ENCODE measurements around the gene SERGEF.

The SERGEF gene

GRCh38 chr11:17779861-17780594 lies 232.8 kb downstream of the SERGEF start:
- DNase-seq (ENCODE audit: low read depth), result no peak

DNA sequence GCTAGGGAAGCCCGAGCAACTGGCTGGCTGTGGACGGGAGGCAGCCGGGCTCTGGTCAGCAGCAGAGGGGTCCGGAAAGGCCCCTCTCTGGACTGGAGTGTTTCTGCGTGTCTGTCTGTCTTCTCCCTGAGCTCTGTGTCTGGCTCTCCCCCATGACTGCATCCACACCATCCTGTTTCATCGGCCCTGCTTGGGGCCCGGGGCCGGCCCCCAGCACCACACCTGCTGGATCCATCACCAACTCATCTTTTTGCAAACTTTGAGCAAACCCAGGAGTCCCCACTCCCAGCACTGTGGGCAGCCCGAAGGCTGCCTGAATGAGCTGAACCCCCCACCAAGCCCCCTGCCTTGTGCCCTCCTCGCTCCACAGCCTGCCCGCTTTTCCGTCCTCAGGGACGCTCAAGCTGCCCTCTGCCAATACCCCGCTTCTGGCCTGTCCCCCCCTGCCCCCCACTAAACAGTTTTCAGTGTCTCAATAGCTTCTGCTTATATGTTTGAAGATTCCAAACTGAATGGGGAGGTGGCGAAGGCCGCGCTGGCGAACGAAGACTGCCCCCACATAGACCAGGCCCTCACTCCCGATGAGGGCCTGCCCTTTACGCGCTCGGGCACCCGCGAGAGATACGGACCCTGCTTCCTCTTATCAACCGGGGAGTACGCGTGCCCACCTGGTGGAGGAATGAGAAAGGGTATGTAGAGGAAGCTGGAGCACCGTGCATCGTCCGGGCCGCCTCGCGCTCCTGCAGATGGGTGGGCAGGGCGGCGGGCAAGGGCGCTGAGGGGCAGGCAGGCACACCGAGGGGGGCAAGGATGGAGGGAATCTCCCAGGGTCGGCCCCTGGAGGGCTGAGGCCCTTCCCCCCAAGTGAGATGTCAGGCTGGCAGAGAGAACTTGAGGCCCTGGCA lies 233.6 kb downstream of the SERGEF start:
- TF ChIP-seq CTCF (conservative IDR thresholded peaks at IDR 0.05; ENCODE audit: low read length), result no peak
- H3K4me3 ChIP-seq (ENCODE audit: low read length), result no peak overlapping the region
- no peak for DNase-seq (ENCODE audit: low read depth)

More at GRCh38 chr11:17779861-17780594, 232.8 kb downstream of the SERGEF start:
- no peak for TF ChIP-seq CTCF (conservative IDR thresholded peaks at IDR 0.05; ENCODE audit: low read length)
- no peak overlapping the region for H3K4me3 ChIP-seq (ENCODE audit: low read length)

DNA sequence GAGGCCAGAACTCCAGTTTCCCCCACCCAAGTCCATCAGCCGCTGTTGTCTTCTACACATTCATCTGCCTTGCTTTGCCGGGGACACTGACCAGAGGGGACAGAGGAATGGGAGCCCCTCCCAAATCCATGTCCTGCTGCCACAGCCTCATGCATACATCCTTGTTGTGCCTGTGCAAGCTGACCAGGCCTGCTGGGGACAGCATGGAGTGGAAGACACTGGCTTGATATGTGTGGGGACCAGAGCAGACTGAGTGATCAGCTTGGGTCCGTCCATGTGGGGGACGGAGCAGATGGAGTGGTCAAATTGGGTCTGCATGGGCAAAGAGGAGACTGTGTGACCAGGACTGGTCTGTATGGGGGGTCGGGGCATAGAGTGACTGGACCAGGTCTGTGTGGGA lies 234.5 kb downstream of the SERGEF start:
- TF ChIP-seq CTCF (conservative IDR thresholded peaks at IDR 0.05; ENCODE audit: low read length), result no peak
- no peak for DNase-seq (ENCODE audit: low read depth)
- no peak overlapping the region for H3K4me3 ChIP-seq (ENCODE audit: low read length)

- DNase-seq (ENCODE audit: low read depth), result no peak
- H3K4me3 ChIP-seq (ENCODE audit: low read length), result no peak overlapping the region
- TF ChIP-seq CTCF (conservative IDR thresholded peaks at IDR 0.05; ENCODE audit: low read length), result no peak
Measured at GRCh38 chr11:17777738-17778091, 235.1 kb downstream of the SERGEF start.

DNA sequence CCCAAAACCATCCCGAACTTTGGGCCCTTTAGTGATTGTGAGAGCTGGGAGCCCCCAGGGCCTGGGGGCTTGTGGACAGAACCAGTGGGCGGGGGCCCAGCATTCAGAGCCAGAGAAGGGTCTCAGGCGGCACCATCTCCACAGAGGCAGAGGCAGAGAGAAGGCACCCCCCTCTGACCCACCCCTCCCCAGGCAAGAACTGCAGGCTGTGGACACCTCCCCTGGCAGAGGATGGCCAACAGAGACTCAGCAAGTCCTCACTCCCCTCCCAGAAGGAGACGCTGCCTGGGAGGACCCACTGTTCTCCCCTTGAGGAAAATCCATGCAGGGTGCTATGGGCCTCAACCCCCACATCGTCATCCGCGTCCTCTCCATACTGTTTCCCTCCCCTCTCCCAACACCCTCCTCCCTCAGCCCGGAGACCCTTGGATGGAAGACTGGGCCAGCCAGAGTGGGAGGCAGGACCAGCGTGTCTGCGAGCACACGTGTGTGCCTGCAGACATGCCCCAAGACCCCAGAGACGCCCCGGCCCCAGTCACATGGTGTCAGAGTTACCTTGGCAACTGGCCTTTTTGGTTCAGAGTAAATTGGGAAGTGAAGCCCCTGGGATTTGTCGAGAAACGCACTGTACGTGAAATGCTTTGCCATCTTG lies 235.6 kb downstream of the SERGEF start:
- no peak for DNase-seq (ENCODE audit: low read depth)
- no peak for TF ChIP-seq CTCF (conservative IDR thresholded peaks at IDR 0.05; ENCODE audit: low read length)
- H3K4me3 ChIP-seq (ENCODE audit: low read length), result no peak overlapping the region

DNA sequence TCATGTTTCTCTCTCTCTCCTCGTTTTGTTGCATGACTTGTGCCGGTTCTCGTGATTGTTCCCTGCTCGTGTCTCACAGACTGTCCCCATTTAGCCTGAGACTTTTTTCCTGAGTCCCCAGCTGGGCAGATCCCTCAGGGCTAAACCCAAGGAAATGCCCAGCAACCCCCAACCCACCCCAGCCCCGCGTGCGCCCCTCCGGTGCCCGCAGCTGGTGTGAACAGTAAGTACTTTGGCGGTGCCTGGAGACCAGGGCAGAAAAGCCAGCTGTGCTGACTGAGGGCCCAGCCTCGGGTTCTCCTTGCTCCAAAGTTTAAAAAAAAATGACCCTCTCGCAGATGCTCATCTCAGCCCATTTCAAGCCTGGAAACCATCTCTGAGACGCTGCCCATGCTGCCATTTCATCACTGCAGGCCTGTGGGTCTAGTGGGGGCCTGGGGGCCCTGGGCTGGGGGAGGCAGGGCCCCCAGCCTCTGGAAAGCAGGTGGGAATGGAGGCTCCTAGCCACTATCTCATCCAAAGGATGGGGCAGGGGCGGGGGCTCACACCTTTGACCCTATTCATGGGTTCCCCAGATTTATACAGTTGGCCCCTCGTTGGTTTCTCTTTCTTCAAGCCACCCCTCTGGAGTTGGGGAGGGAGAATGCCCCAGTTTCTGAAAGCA lies 236.5 kb downstream of the SERGEF start:
- TF ChIP-seq CTCF (conservative IDR thresholded peaks at IDR 0.05; ENCODE audit: low read length), result no peak
- DNase-seq (ENCODE audit: low read depth), result no peak
- H3K4me3 ChIP-seq (ENCODE audit: low read length), result no peak overlapping the region
